Natural killer cell treated with Interleukin-12 subunit alpha and Interleukin-12 subunit beta and Interleukin-15 and Interleukin-18, amount 100 ng/mL, for 72 hours (primary cell): ENCODE results near the gene BEND7. TPM values are rescaled to one million over a fixed set of nuclear protein-coding genes. Genes with fewer than 3 reads are reported as not detected.
"Not testable (repeated sequence)": the region's sequence is repeated elsewhere in the genome, so short reads cannot be mapped to it uniquely, and the experiment has no call there.

ENCODE experiments used
- ATAC-seq, 2 donors: fragments of 150-1000 bp; cut with Tn5 transposase in 1 of 2; sonication (Bioruptor Pico), chemical (Tn5 transposase) in 1 of 2; 2 replicates each; pipeline ENCODE4 v1.10.0; 2021
- DNase-seq: peaks from one replicate; pipeline ENCODE4 v3.0.0; 2022; ENCODE audit warnings: low spot score
- H3K27ac Mint-ChIP-seq, 2 donors: 1 replicate in 1 of 2; 2 replicates in 1 of 2; pipeline ENCODE4 v1.8.0; 2022; ENCODE audit warnings: mixed read lengths in 2 of 2, mild to moderate bottlenecking in 1 of 2, moderate library complexity in 1 of 2
- H3K27me3 Mint-ChIP-seq, 2 donors: 1 replicate in 1 of 2; 2 replicates in 1 of 2; pipeline ENCODE4 v1.8.0; 2022; ENCODE audit warnings: mixed read lengths in 2 of 2
- H3K36me3 Mint-ChIP-seq: one replicate; pipeline ENCODE4 v1.8.0; 2022; ENCODE audit warnings: mixed read lengths
- H3K4me1 Mint-ChIP-seq, 2 donors: 1 replicate in 1 of 2; 2 replicates in 1 of 2; pipeline ENCODE4 v1.8.0; 2022; ENCODE audit warnings: low read depth in 2 of 2, mixed read lengths in 2 of 2, mild to moderate bottlenecking in 1 of 2
- H3K4me3 Mint-ChIP-seq: one replicate; pipeline ENCODE4 v1.8.0; 2022; ENCODE audit warnings: mixed read lengths
- H3K9me3 Mint-ChIP-seq: 2 replicates; pipeline ENCODE4 v1.8.0; 2022; ENCODE audit warnings: mixed read lengths
- total RNA-seq, 2 donors: library from RNA; stranded (reverse); gene quantifications; one replicate each; pipeline ENCODE4 v1.2.3, GENCODE V29; 2022

Gene BEND7
- total RNA-seq, 2 donors from 2014 or later: not detected

- no peak for DNase-seq
- no peak overlapping the region for H3K27ac Mint-ChIP-seq
- no peaks in the 10 kb centered on the region for H3K9me3 Mint-ChIP-seq
- H3K27me3 Mint-ChIP-seq: peaks cover 6 to 26% of the 10 kb centered on the region in 2 donors
- H3K36me3 Mint-ChIP-seq: no peaks in the 10 kb centered on the region
- no peak overlapping the region for H3K4me3 Mint-ChIP-seq
- ATAC-seq: no peak
- H3K4me1 Mint-ChIP-seq: no peaks in the 10 kb centered on the region
These were observed 114.0 kb downstream of the BEND7 start for GRCh38 chr10:13414855-13415254.

GRCh38 chr10:13414137-13414536 is 114.7 kb downstream of the BEND7 start:
- Mint-ChIP-seq H3K9me3 (no peaks in the 10 kb centered on the region), H3K4me1 (no peaks in the 10 kb centered on the region), H3K27ac (no peak overlapping the region), H3K4me3 (no peak overlapping the region), H3K36me3 (no peaks in the 10 kb centered on the region), H3K27me3 (peaks cover 6 to 26% of the 10 kb centered on the region in 2 donors)
- no peak for ATAC-seq
- DNase-seq: no peak

GRCh38 chr10:13412894-13413293 is 115.9 kb downstream of the BEND7 start:
- no peak overlapping the region for H3K4me3 Mint-ChIP-seq
- DNase-seq (no peak), ATAC-seq (no peak)
- no peaks in the 10 kb centered on the region for H3K9me3 Mint-ChIP-seq
- H3K36me3 Mint-ChIP-seq: no peaks in the 10 kb centered on the region
- H3K27me3 Mint-ChIP-seq: peaks cover 10 to 32% of the 10 kb centered on the region in 2 donors
- no peaks in the 10 kb centered on the region for H3K4me1 Mint-ChIP-seq
- H3K27ac Mint-ChIP-seq: no peak overlapping the region

- no peaks in the 10 kb centered on the region for H3K9me3 Mint-ChIP-seq
These were observed 124.0 kb downstream of the BEND7 start for GRCh38 chr10:13404791-13405190.

GRCh38 chr10:13404305-13404759 is 124.5 kb downstream of the BEND7 start:
- Mint-ChIP-seq H3K9me3 (no peaks in the 10 kb centered on the region), H3K27ac (no peak overlapping the region), H3K4me3 (no peak overlapping the region), H3K27me3 (peaks cover 14 to 21% of the 10 kb centered on the region in 2 donors), H3K4me1 (no peaks in the 10 kb centered on the region), H3K36me3 (no peaks in the 10 kb centered on the region)
- DNase-seq (no peak), ATAC-seq (no peak)

More at GRCh38 chr10:13404791-13405190, 124.0 kb downstream of the BEND7 start:
- H3K4me1 Mint-ChIP-seq: no peaks in the 10 kb centered on the region
- H3K4me3 Mint-ChIP-seq: no peak overlapping the region
- no peak overlapping the region for H3K27ac Mint-ChIP-seq
- ATAC-seq (no peak), DNase-seq (no peak)
- no peaks in the 10 kb centered on the region for H3K36me3 Mint-ChIP-seq
- H3K27me3 Mint-ChIP-seq: peaks cover 14 to 18% of the 10 kb centered on the region in 2 donors

GRCh38 chr10:13403426-13403825 is 125.4 kb downstream of the BEND7 start:
- not testable (repeated sequence) for DNase-seq, H3K36me3 Mint-ChIP-seq, H3K4me3 Mint-ChIP-seq, H3K27ac Mint-ChIP-seq, ATAC-seq, H3K9me3 Mint-ChIP-seq, H3K4me1 Mint-ChIP-seq
- H3K27me3 Mint-ChIP-seq: peaks cover 12 to 17% of the 10 kb centered on the region in 2 donors

GRCh38 chr10:13402021-13402420 is 126.8 kb downstream of the BEND7 start:
- no peaks in the 10 kb centered on the region for H3K4me1 Mint-ChIP-seq
- no peak for DNase-seq
- no peak overlapping the region for H3K4me3 Mint-ChIP-seq
- peaks cover 10 to 14% of the 10 kb centered on the region in 2 donors for H3K27me3 Mint-ChIP-seq
- no peak for ATAC-seq
- no peaks in the 10 kb centered on the region for H3K9me3 Mint-ChIP-seq
- H3K27ac Mint-ChIP-seq: no peak overlapping the region
- no peaks in the 10 kb centered on the region for H3K36me3 Mint-ChIP-seq

GRCh38 chr10:13401142-13401541 is 127.7 kb downstream of the BEND7 start:
- no peak for ATAC-seq
- Mint-ChIP-seq H3K27ac (no peak overlapping the region), H3K36me3 (no peaks in the 10 kb centered on the region), H3K4me1 (no peaks in the 10 kb centered on the region), H3K9me3 (no peaks in the 10 kb centered on the region), H3K4me3 (no peak overlapping the region), H3K27me3 (peaks cover 11 to 14% of the 10 kb centered on the region in 2 donors)
- no peak for DNase-seq

GRCh38 chr10:13400196-13400965 is 128.4 kb downstream of the BEND7 start:
- DNase-seq (no peak), ATAC-seq (no peak)
- no peaks in the 10 kb centered on the region for H3K4me1 Mint-ChIP-seq
- no peaks in the 10 kb centered on the region for H3K9me3 Mint-ChIP-seq
- peaks cover 9 to 10% of the 10 kb centered on the region in 2 donors for H3K27me3 Mint-ChIP-seq
- H3K4me3 Mint-ChIP-seq: no peak overlapping the region
- no peaks in the 10 kb centered on the region for H3K36me3 Mint-ChIP-seq
- no peak overlapping the region for H3K27ac Mint-ChIP-seq

- Mint-ChIP-seq H3K27me3 (peaks cover 9 to 12% of the 10 kb centered on the region in 2 donors), H3K27ac (no peak overlapping the region), H3K4me1 (no peaks in the 10 kb centered on the region), H3K4me3 (no peak overlapping the region), H3K36me3 (no peaks in the 10 kb centered on the region), H3K9me3 (no peaks in the 10 kb centered on the region)
- DNase-seq (no peak), ATAC-seq (no peak)
These were observed 129.1 kb downstream of the BEND7 start for GRCh38 chr10:13399752-13400151.

GRCh38 chr10:13399236-13399635 is 129.6 kb downstream of the BEND7 start:
- H3K27ac Mint-ChIP-seq: no peak overlapping the region

GRCh38 chr10:13397052-13397451 is 131.8 kb downstream of the BEND7 start:
- peaks cover 11 to 14% of the 10 kb centered on the region in 2 donors for H3K27me3 Mint-ChIP-seq
- H3K4me1 Mint-ChIP-seq: no peaks in the 10 kb centered on the region
- DNase-seq (no peak), ATAC-seq (no peak)
- no peaks in the 10 kb centered on the region for H3K9me3 Mint-ChIP-seq
- no peak overlapping the region for H3K27ac Mint-ChIP-seq
- H3K4me3 Mint-ChIP-seq: no peak overlapping the region
- H3K36me3 Mint-ChIP-seq: no peaks in the 10 kb centered on the region

More at GRCh38 chr10:13399236-13399635, 129.6 kb downstream of the BEND7 start:
- Mint-ChIP-seq H3K27me3 (peaks cover 9 to 12% of the 10 kb centered on the region in 2 donors), H3K9me3 (no peaks in the 10 kb centered on the region), H3K4me1 (no peaks in the 10 kb centered on the region), H3K36me3 (no peaks in the 10 kb centered on the region), H3K4me3 (no peak overlapping the region)
- DNase-seq (no peak), ATAC-seq (no peak)

- DNase-seq (no peak), ATAC-seq (no peak)
- Mint-ChIP-seq H3K4me1 (no peaks in the 10 kb centered on the region), H3K4me3 (no peak overlapping the region), H3K36me3 (no peaks in the 10 kb centered on the region), H3K9me3 (no peaks in the 10 kb centered on the region), H3K27ac (no peak overlapping the region), H3K27me3 (peaks cover 15 to 17% of the 10 kb centered on the region in 2 donors)
These were observed 132.4 kb downstream of the BEND7 start for GRCh38 chr10:13396369-13396768.

GRCh38 chr10:13395540-13395939 is 133.3 kb downstream of the BEND7 start:
- H3K9me3 Mint-ChIP-seq: no peaks in the 10 kb centered on the region
- peaks cover 17 to 18% of the 10 kb centered on the region in 2 donors for H3K27me3 Mint-ChIP-seq
- no peaks in the 10 kb centered on the region for H3K4me1 Mint-ChIP-seq
- no peak overlapping the region for H3K4me3 Mint-ChIP-seq
- H3K36me3 Mint-ChIP-seq: no peaks in the 10 kb centered on the region
- ATAC-seq (no peak), DNase-seq (no peak)
- no peak overlapping the region for H3K27ac Mint-ChIP-seq
